Adrenal gland (tissue), 12 donors: ENCODE results near the gene ADGRA1. TPM values are rescaled to one million over a fixed set of nuclear protein-coding genes. Genes with fewer than 3 reads are reported as not detected.

ENCODE experiments used
- DNase-seq, 7 donors: peaks; one replicate each; pipeline ENCODE4 v3.0.0-alpha.2; 2019 to 2020
- H3K27ac ChIP-seq, 5 donors: fragments of 200-600 bp; sonication (generic) in 4 of 5; 1 replicate in 3 of 5; 2 replicates in 2 of 5; pipeline versions ENCODE4 v1.5.1 to v1.8.0; 2016 to 2020; ENCODE audit warnings: mild to moderate bottlenecking in 1 of 5
- H3K27me3 ChIP-seq: fragments of 200-600 bp; 2 replicates; pipeline ENCODE4 v1.8.0; 2021
- H3K36me3 ChIP-seq, 2 donors: fragments of 200-600 bp; replicated peaks in 1 of 2; 1 replicate in 1 of 2; 2 replicates in 1 of 2; pipeline versions ENCODE4 v1.5.1 to v1.8.0; 2018 to 2022
- H3K4me1 ChIP-seq, 2 donors: fragments of 200-600 bp; replicated peaks in 1 of 2; 1 replicate in 1 of 2; 2 replicates in 1 of 2; pipeline versions ENCODE4 v1.5.1 to v1.8.0; 2018 to 2021
- H3K4me3 ChIP-seq, 4 donors: fragments of 200-600 bp; sonication (generic) in 3 of 4; one replicate each; pipeline ENCODE4 v1.5.1; 2016 to 2018
- H3K9me3 ChIP-seq, 3 donors: fragments of 200-600 bp; sonication (generic) in 1 of 3; replicated peaks in 1 of 3; 1 replicate in 2 of 3; 2 replicates in 1 of 3; pipeline versions ENCODE4 v1.5.1 to v1.8.0; 2016 to 2021
- POLR2A ChIP-seq, 2 donors: fragments of 450-650 bp; IDR thresholded peaks; one replicate each; pipeline ENCODE4 v1.6.1; 2017; ENCODE audit warnings: antibody characterized with exemption in 2 of 2, mild to moderate bottlenecking in 2 of 2, moderate library complexity in 1 of 2
- WGBS, 4 donors: extraction: QIAGEN DNeasy Blood & Tissue Kit in 2 of 4; methylation state at CpG; one replicate each; pipeline versions ENCODE4 v1.1.5 to v1.1.7; 2013 to 2017; 5-methylcytosine and 5-hydroxymethylcytosine counted together
- intact Hi-C, 2 donors: fragments of 100-400 bp; cut with DNase I; formaldehyde crosslinking; loops; one replicate each; pipeline versions ENCODE4 v1.14.1 to v1.15.0; 2022 to 2023
- polyA plus RNA-seq, 3 donors: library from polyadenylated mRNA; stranded (reverse); fragments of 200-250 nt in 2 of 3; fragments of 350-450 nt in 1 of 3; fragmentation: Illumina TruSeq in 1 of 3; extraction: RNeasy Lipid Tissue Mini Kit (QIAGEN cat#74804) in 1 of 3; gene quantifications; one replicate each; pipeline ENCODE4 v1.2.3, GENCODE V29; 2013 to 2014
- total RNA-seq, 9 donors: library from RNA; depleted of rRNA in 4 of 9; stranded (reverse); fragments of >200 nt in 4 of 9; fragments of 120-200 nt in 1 of 9; fragmentation: NEBNext Ultra II Directional in 1 of 9; extraction: Animal tissue kit (Norgen Biotek cat#: 25700) in 1 of 9; gene quantifications; one replicate each; pipeline versions ENCODE4 v1.1.0 to v1.2.4, GENCODE V29; 2013 to 2023
- TF ChIP-seq, protein P1 (sequence below), 6 experiments: fragments of 450-650 bp in 4 of 6; fragments of 200-600 bp in 2 of 6; sonication (generic) in 1 of 6; IDR thresholded peaks; 1 replicate in 5 of 6; 2 replicates in 1 of 6; pipeline versions ENCODE4 v1.5.1 to v1.8.0; 2016 to 2021; ENCODE audit warnings: antibody characterized with exemption in 6 of 6, mild to moderate bottlenecking in 2 of 6, moderate library complexity in 1 of 6
- donor health status: healthy with polysubstance abuse.
- donor health status: Bipolar disorder and iron deficiency.
- donor health status: DM: yes; HTN: yes; CAD: no.
- donor health status: DM: no; HTN: no; CAD: no.
- donor health status: DM: no; HTN: no; CAD: no.
- donor health status: DM: yes; HTN: yes; CAD: no.

ADGRA1 gene
- total and polyA plus RNA-seq, 12 donors: 0.06 to 8.2 (median 2.7) TPM; not detected in 2

DNA sequence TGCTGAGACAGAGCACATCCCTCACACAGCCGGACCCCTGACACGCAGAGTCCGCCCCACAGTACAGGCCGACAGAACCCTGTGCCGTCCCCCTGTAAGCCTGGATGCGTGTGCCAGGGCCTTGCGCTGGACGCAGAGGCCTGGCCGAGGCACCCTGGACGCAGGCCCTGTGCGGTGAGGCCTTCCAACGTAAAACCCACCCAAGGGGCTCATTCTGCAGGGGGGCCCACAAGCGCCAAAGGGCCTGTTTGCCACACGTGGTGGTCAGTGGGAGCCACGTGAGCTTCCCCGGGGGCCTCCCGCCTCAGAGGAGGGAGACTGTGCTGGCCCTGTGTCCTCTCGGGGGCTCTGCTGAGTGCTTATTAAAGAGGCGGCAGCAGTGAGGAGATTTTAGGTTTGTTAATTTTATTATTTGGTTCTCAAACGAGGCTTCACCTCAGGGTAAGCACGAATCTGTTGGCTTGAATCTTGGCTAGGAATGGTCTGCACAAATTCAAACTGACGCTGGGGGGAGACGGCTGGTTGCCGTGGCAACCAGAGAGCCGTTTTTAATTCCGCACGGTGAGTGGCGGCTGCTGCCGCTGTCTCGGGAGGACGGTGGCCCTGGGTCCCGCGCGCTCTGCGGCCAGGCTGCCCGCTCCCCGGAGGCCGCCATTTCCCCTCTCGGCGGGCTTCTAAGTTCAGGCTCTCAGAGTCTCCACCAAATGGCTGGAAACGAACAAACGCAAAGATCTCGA lies 4.9 kb upstream of the ADGRA1 start:
- Histone ChIP-seq H3K4me3 (no peak overlapping the region), H3K27me3 (peaks cover 28% of the 10 kb centered on the region), H3K27ac (peak overlapping the region in 1 of 5 donors; percentile 63), H3K9me3 (no peaks in the 10 kb centered on the region), H3K36me3 (no peaks in the 10 kb centered on the region), H3K4me1 (no peaks in the 10 kb centered on the region)
- DNase-seq: peak in 1 of 7 donors; percentile 76
- intact Hi-C loops: no loop called here
- WGBS, 4 donors: 50 to 64% (median 62%) methylated on average over 13 to 43 of the region's 43 CpGs
- TF ChIP-seq POLR2A (IDR thresholded peaks at IDR 0.05): no peak
- TF ChIP-seq, protein P1, sequence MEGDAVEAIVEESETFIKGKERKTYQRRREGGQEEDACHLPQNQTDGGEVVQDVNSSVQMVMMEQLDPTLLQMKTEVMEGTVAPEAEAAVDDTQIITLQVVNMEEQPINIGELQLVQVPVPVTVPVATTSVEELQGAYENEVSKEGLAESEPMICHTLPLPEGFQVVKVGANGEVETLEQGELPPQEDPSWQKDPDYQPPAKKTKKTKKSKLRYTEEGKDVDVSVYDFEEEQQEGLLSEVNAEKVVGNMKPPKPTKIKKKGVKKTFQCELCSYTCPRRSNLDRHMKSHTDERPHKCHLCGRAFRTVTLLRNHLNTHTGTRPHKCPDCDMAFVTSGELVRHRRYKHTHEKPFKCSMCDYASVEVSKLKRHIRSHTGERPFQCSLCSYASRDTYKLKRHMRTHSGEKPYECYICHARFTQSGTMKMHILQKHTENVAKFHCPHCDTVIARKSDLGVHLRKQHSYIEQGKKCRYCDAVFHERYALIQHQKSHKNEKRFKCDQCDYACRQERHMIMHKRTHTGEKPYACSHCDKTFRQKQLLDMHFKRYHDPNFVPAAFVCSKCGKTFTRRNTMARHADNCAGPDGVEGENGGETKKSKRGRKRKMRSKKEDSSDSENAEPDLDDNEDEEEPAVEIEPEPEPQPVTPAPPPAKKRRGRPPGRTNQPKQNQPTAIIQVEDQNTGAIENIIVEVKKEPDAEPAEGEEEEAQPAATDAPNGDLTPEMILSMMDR (IDR thresholded peaks at IDR 0.05): no peak

DNA sequence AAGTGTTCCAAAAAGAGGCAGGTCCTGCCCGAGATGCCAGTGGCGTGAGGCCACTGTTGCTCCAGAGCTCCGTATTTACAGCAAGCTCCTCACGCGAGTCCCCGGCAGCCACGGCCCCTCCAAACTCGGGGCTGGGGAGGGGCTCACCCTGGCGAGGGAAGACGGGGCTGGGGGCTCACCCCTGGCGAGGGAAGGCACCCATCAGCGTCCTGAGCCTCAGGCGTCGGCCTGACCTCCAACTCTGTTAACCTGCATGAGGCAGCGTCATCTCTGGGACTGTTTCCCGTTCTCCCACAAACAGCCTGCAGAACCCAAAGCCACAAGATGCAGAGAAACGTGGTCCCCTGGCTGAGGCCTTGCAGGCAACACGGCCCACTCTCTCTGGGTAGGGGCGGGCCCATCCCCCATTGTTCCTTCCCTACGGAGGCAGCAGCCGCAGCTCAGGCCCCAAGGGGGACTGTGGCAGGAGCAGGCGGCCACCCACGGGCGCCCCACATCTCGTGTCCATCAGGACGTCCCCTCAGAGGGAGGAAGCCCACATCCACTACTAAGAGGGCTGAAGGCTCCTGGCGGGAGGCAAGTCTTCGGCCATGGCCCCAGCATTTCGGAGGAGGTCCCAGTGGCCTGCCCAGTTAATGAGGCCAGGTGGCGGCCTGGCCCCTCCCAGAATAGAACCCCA lies 4.2 kb upstream of the ADGRA1 start:
- peak overlapping the region in 1 of 5 donors; percentile 63 for H3K27ac ChIP-seq
- no peaks in the 10 kb centered on the region for H3K36me3 ChIP-seq
- H3K4me3 ChIP-seq: no peak overlapping the region
- WGBS, 4 donors: 51 to 73% (median 66%) methylated on average over 2 to 30 of the region's 30 CpGs
- no peaks in the 10 kb centered on the region for H3K9me3 ChIP-seq
- DNase-seq: no peak
- peaks cover 35% of the 10 kb centered on the region for H3K27me3 ChIP-seq
- intact Hi-C loops: no loop called here
- no peak for TF ChIP-seq POLR2A (IDR thresholded peaks at IDR 0.05)
- TF ChIP-seq, protein P1 (IDR thresholded peaks at IDR 0.05): no peak
- H3K4me1 ChIP-seq: no peaks in the 10 kb centered on the region

DNA sequence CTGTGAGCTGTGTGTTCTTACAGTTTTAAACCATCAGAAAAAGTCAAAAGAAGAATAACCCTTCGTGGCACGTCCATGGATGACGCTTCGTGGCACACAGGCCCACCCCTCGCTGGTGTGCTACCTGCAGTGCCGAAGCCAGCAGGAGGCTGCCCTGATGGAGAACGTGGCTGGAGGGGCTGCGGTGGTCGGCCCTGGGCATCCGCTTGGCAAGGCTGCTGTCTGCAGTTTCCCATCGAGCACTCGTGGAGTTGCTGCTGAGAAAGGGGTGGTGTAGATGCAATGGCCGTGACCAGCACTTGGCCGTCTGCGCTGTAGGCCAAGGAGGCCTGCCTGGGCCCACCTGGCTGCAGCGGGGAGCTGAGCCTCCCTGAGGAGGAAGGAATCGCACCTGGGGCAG lies 3.2 kb upstream of the ADGRA1 start:
- H3K4me1 ChIP-seq: no peaks in the 10 kb centered on the region
- H3K4me3 ChIP-seq: no peak overlapping the region
- no peak for TF ChIP-seq POLR2A (IDR thresholded peaks at IDR 0.05)
- TF ChIP-seq, protein P1 (IDR thresholded peaks at IDR 0.05): no peak
- H3K9me3 ChIP-seq: no peaks in the 10 kb centered on the region
- intact Hi-C loops: no loop called here
- DNase-seq: no peak
- no peaks in the 10 kb centered on the region for H3K36me3 ChIP-seq
- peaks cover 45% of the 10 kb centered on the region for H3K27me3 ChIP-seq
- no peak overlapping the region for H3K27ac ChIP-seq
- WGBS, 4 donors: 77 to 85% (median 82%) methylated on average over 11 to 17 of the region's 17 CpGs

DNA sequence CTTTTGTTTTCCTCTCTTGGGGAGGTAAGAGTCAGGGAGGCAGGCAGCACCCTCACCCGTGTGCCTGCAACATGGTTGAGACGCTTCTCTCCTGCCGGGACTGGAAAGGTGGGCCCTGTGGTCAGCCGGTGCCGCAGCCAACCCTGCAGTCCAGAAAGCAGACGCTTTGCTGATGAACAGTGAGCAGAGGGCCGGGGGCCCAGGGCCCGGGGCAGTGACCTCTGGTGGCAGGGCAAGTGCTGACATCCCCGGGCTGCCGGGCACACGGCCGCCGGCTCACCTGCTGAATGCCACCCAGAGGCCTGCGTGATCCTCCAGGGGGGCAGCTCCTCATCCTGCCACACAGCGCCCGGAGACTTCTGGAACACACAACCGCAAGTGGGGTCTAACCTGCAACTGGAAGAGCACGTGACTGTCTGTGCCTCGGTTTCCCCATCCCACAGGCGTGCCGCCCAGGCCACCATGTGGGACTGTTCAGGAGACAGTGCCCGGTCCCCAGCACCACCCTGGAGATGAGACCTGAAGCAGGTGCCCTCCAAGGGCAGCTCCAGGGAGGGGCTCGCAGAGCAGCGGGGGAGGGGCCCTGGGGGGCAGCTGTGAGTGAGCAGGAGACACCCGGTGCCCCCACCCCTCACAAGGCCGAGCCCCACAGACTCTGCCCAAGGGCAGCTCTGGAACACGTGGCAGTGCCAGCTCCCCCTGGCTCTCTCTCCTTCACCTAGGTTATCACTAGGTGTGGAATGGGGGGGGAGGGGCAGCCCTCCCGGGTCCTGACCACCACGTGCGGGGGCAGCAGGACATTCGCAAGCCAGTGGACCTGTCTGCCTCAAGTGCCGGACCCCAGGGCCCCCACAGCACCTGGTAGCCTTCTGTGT lies 2.2 kb upstream of the ADGRA1 start:
- no peak for DNase-seq
- Histone ChIP-seq H3K27me3 (peaks cover 53% of the 10 kb centered on the region), H3K27ac (peak overlapping the region in 1 of 5 donors; percentile 12), H3K36me3 (no peaks in the 10 kb centered on the region), H3K4me1 (no peaks in the 10 kb centered on the region), H3K4me3 (no peak overlapping the region), H3K9me3 (no peaks in the 10 kb centered on the region)
- no peak for TF ChIP-seq POLR2A (IDR thresholded peaks at IDR 0.05)
- TF ChIP-seq, protein P1 (IDR thresholded peaks at IDR 0.05): no peak
- 61 to 74% (median 70%) methylated on average over 7 to 32 of the region's 32 CpGs for WGBS, 4 donors
- intact Hi-C loops: no loop called here
